Endothelial cell (in vitro differentiated cells): Measurements from ENCODE around the gene RSRP1. TPM values are rescaled to one million over a fixed set of nuclear protein-coding genes. Genes with fewer than 3 reads are reported as not detected.
A peak's percentile ranks its signal among the peaks of the same experiment; 100 is the strongest.
"Not testable (repeated sequence)": the region's sequence is repeated elsewhere in the genome, so short reads cannot be mapped to it uniquely, and the experiment has no call there.

ENCODE experiments used
- DNase-seq: peaks from one replicate; pipeline ENCODE4 v3.0.0; 2021; ENCODE audit warnings: low spot score
- H3K27ac Mint-ChIP-seq: one replicate; pipeline ENCODE4 v1.8.0; 2021; ENCODE audit warnings: mixed read lengths, inconsistent platforms; ENCODE audit not compliant: unreplicated experiment
- H3K27me3 Mint-ChIP-seq: one replicate; pipeline ENCODE4 v1.8.0; 2021; ENCODE audit warnings: mild to moderate bottlenecking, moderate library complexity, mixed read lengths, inconsistent platforms; ENCODE audit not compliant: unreplicated experiment
- H3K36me3 Mint-ChIP-seq: one replicate; pipeline ENCODE4 v1.8.0; 2021; ENCODE audit warnings: mild to moderate bottlenecking, low read depth, mixed read lengths, inconsistent platforms; ENCODE audit not compliant: unreplicated experiment
- H3K4me1 Mint-ChIP-seq: one replicate; pipeline ENCODE4 v1.8.0; 2021; ENCODE audit warnings: mild to moderate bottlenecking, mixed read lengths, inconsistent platforms; ENCODE audit not compliant: unreplicated experiment
- H3K4me3 Mint-ChIP-seq: one replicate; pipeline ENCODE4 v1.8.0; 2021; ENCODE audit warnings: mild to moderate bottlenecking, mixed read lengths, inconsistent platforms; ENCODE audit not compliant: unreplicated experiment
- H3K9me3 Mint-ChIP-seq: one replicate; pipeline ENCODE4 v1.8.0; 2021; ENCODE audit warnings: mixed read lengths, inconsistent platforms; ENCODE audit not compliant: unreplicated experiment
- long read RNA-seq: library from polyadenylated mRNA; unstranded; transcript quantifications from one replicate; pipeline ENCODE4 v2.0.0, GENCODE V29; 2020; ENCODE audit not compliant: unreplicated experiment
- total RNA-seq: library from RNA; stranded (reverse); fragmentation: NEBNext Ultra II Directional; extraction: Animal tissue kit (Norgen Biotek cat#: 25700); gene quantifications from one replicate; pipeline ENCODE4 v1.2.1, GENCODE V29; 2021; ENCODE audit not compliant: unreplicated experiment
- TF ChIP-seq, protein P1 (sequence below): fragments of 200-600 bp; sonication (generic); IDR thresholded peaks from one replicate; pipeline ENCODE4 v1.5.0; 2021; ENCODE audit warnings: antibody characterized with exemption; ENCODE audit not compliant: unreplicated experiment

RSRP1 gene, protein sequence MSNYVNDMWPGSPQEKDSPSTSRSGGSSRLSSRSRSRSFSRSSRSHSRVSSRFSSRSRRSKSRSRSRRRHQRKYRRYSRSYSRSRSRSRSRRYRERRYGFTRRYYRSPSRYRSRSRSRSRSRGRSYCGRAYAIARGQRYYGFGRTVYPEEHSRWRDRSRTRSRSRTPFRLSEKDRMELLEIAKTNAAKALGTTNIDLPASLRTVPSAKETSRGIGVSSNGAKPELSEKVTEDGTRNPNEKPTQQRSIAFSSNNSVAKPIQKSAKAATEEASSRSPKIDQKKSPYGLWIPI
- total RNA-seq, result 119 TPM
- long read RNA-seq, partial matches to known transcripts, result 5 of 19 reads
- long read RNA-seq, other reads (novel, unspliced or antisense), result 11 of 19 reads

GRCh38 chr1:25247024-25247828, at the start of gene RSRP1:
TSS of gene RSRP1 (minus strand) at chr1:25247454. CDS start at chr1:25246963, 491 bp downstream.
- Mint-ChIP-seq H3K27me3 (peaks cover 6% of the 10 kb centered on the region), H3K4me1 (peaks cover 31% of the 10 kb centered on the region), H3K36me3 (peaks cover 40% of the 10 kb centered on the region), H3K9me3 (no peaks in the 10 kb centered on the region), H3K4me3 (peak within 1 kb of the TSS; percentile 99), H3K27ac (peak within 1 kb of the TSS; percentile 97)
- peak; percentile 99 for DNase-seq
- TF ChIP-seq, protein P1, sequence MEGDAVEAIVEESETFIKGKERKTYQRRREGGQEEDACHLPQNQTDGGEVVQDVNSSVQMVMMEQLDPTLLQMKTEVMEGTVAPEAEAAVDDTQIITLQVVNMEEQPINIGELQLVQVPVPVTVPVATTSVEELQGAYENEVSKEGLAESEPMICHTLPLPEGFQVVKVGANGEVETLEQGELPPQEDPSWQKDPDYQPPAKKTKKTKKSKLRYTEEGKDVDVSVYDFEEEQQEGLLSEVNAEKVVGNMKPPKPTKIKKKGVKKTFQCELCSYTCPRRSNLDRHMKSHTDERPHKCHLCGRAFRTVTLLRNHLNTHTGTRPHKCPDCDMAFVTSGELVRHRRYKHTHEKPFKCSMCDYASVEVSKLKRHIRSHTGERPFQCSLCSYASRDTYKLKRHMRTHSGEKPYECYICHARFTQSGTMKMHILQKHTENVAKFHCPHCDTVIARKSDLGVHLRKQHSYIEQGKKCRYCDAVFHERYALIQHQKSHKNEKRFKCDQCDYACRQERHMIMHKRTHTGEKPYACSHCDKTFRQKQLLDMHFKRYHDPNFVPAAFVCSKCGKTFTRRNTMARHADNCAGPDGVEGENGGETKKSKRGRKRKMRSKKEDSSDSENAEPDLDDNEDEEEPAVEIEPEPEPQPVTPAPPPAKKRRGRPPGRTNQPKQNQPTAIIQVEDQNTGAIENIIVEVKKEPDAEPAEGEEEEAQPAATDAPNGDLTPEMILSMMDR, result no peak

DNA sequence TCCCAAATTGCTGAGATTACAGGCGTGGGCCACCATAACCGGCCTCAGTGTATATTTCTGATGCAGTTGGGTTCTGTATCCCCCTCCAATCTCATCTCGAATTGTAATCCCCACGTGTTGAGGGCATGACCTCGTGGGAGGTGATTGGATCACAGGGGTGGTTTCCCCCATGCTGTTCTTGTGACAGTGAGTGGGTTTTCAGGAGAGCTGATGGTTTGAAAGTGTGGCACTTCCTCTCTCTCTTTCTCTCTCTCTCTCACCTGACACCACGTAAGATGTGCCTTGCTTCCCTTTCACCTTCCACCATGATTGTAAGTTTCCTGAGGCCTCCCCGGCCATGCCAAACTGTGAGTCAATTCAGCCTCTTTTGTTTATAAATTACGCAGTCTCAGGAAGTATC, 49.2 kb upstream of the RSRP1 start:
- H3K4me1 Mint-ChIP-seq, H3K27me3 Mint-ChIP-seq, H3K36me3 Mint-ChIP-seq, H3K9me3 Mint-ChIP-seq, H3K27ac Mint-ChIP-seq, DNase-seq, H3K4me3 Mint-ChIP-seq: not testable (repeated sequence)

GRCh38 chr1:25294889-25295826, 47.9 kb upstream of the RSRP1 start:
- not testable (repeated sequence) for H3K4me3 Mint-ChIP-seq, DNase-seq, H3K27ac Mint-ChIP-seq, H3K36me3 Mint-ChIP-seq, H3K4me1 Mint-ChIP-seq, H3K27me3 Mint-ChIP-seq, H3K9me3 Mint-ChIP-seq

DNA sequence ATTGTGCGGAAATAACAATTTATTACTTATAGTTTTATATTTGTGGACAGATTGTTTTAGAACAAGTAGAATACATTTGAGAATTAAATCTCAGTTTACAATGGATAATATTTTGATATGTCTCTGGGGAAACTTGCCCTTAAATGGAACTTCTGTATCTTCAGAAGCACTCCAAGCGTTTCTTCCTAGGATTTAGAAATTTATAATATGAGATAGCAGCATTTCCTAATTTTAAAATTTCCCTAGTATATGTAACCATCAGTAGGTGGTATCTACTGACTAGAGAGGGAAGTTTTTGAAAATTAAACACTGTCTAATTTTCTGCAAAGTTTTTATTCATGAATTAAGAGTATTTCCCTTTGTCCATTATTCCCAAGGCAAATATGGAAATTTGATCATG, 46.2 kb upstream of the RSRP1 start:
- DNase-seq, H3K27ac Mint-ChIP-seq, H3K36me3 Mint-ChIP-seq, H3K27me3 Mint-ChIP-seq, H3K4me3 Mint-ChIP-seq, H3K4me1 Mint-ChIP-seq, H3K9me3 Mint-ChIP-seq: not testable (repeated sequence)

DNA sequence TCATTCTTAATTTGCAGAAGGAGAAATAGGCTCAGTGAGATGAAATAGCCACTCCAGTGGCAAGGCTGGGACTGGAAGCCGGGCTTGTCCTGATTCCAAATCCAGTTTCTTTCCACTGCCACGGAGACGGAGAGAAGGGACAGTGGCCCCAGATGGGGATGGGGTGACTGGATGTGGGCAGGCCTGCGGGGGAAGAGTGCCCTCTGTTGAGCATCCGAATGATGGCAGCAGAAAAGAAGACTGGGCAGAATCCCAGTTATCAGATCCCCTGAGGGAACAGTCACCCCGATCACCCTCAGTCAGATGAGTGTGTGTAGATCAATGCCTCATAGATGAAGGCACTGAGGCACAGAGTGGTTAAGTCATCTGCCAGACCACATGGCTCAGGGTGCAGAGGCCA, 42.8 kb upstream of the RSRP1 start:
- not testable (repeated sequence) for H3K9me3 Mint-ChIP-seq, H3K27me3 Mint-ChIP-seq, H3K4me1 Mint-ChIP-seq, H3K4me3 Mint-ChIP-seq, H3K36me3 Mint-ChIP-seq, DNase-seq, H3K27ac Mint-ChIP-seq

GRCh38 chr1:25288573-25289101, 41.4 kb upstream of the RSRP1 start:
- H3K36me3 Mint-ChIP-seq, DNase-seq, H3K27ac Mint-ChIP-seq, H3K4me1 Mint-ChIP-seq, H3K27me3 Mint-ChIP-seq, H3K4me3 Mint-ChIP-seq, H3K9me3 Mint-ChIP-seq: not testable (repeated sequence)

- H3K27ac Mint-ChIP-seq, DNase-seq, H3K9me3 Mint-ChIP-seq, H3K4me3 Mint-ChIP-seq, H3K4me1 Mint-ChIP-seq, H3K36me3 Mint-ChIP-seq, H3K27me3 Mint-ChIP-seq: not testable (repeated sequence)
Observed at GRCh38 chr1:25287164-25287563, 39.9 kb upstream of the RSRP1 start.

- H3K27me3 Mint-ChIP-seq, H3K27ac Mint-ChIP-seq, H3K9me3 Mint-ChIP-seq, H3K36me3 Mint-ChIP-seq, H3K4me1 Mint-ChIP-seq, DNase-seq, H3K4me3 Mint-ChIP-seq: not testable (repeated sequence)
Observed at GRCh38 chr1:25285862-25286261, 38.6 kb upstream of the RSRP1 start.

DNA sequence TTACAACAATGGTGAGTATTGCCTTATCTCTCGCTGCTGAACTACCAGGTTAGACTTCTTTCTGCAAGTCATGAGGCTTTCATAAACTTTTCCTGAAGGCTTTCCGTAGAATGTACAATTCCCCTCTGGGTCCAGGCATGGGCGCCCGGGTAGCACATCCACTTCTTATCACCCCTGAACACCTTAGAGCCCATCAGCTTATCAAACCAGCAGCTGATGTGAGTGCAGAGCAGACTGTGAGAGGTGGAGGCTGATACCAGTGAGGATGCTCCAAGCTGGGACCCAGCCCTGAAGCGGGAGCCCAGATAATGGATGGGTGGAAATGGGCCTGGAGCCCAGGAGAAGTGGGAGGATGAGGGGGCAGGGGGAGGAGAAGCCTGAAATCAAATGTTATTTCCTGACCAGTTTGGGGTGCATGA, 32.4 kb upstream of the RSRP1 start:
- H3K36me3 Mint-ChIP-seq, H3K4me3 Mint-ChIP-seq, H3K9me3 Mint-ChIP-seq, H3K4me1 Mint-ChIP-seq, H3K27me3 Mint-ChIP-seq, H3K27ac Mint-ChIP-seq, DNase-seq: not testable (repeated sequence)

DNA sequence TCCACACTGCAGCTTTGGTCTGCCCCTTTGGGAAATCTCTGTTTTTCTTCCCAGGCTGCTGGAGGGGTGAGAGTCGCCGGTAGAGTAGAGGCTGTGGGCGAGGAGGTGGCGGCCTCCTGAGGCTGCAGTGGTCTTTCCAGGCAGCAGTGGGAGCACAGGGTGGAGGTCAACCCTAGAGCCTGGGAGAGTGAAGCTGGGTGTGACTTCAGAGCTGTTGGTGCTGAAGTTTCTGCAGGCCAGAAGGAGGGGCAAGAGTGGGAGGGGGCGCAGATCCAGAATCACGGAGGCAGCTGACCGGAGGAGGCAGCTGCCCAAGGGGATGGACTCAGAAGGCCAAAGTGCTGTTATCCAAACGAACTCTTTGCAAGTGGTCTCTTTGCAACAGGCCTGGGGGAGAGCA, 31.5 kb upstream of the RSRP1 start:
- H3K36me3 Mint-ChIP-seq, H3K27me3 Mint-ChIP-seq, DNase-seq, H3K27ac Mint-ChIP-seq, H3K4me1 Mint-ChIP-seq, H3K9me3 Mint-ChIP-seq, H3K4me3 Mint-ChIP-seq: not testable (repeated sequence)
